ENCODE measurements around the gene CCL13. TPM values are rescaled to one million over a fixed set of nuclear protein-coding genes. Genes with fewer than 3 reads are reported as not detected.

Gene CCL13
- total and polyA plus RNA-seq, 12 donors, result 0.17 to 17.6 (median 2.0) TPM

GRCh38 chr17:34371405-34372100, 15.3 kb downstream of the CCL13 start:
- no peak for DNase-seq
- Histone ChIP-seq H3K4me1 (replicated peaks in 1 of 2) (no peaks in the 10 kb centered on the region), H3K27me3 (no peaks in the 10 kb centered on the region), H3K27ac (no peak overlapping the region), H3K36me3 (replicated peaks in 1 of 2) (no peaks in the 10 kb centered on the region), H3K4me3 (no peak overlapping the region), H3K9me3 (replicated peaks in 1 of 3) (no peaks in the 10 kb centered on the region)
- WGBS, 4 donors, result 83 to 96% (median 88%) methylated on average over 2 to 3 of the region's 3 CpGs
- TF ChIP-seq POLR2A (IDR thresholded peaks at IDR 0.05), result no peak
- no peak for TF ChIP-seq CTCF (IDR thresholded peaks at IDR 0.05)
- intact Hi-C loops (cut with DNase I), result no loop called here

GRCh38 chr17:34374457-34374856, 18.2 kb downstream of the CCL13 start:
- Histone ChIP-seq H3K4me3 (no peak overlapping the region), H3K27ac (no peak overlapping the region), H3K4me1 (replicated peaks in 1 of 2) (peaks cover 0 to 5% of the 10 kb centered on the region in 2 donors), H3K9me3 (replicated peaks in 1 of 3) (no peaks in the 10 kb centered on the region), H3K27me3 (no peaks in the 10 kb centered on the region), H3K36me3 (replicated peaks in 1 of 2) (no peaks in the 10 kb centered on the region)
- DNase-seq, result no peak
- WGBS, 4 donors, result 85 to 89% (median 89%) methylated on average over 5 of the region's 5 CpGs
- TF ChIP-seq POLR2A (IDR thresholded peaks at IDR 0.05), result no peak
- TF ChIP-seq CTCF (IDR thresholded peaks at IDR 0.05), result no peak
- intact Hi-C loops (cut with DNase I), result no loop called here

- Histone ChIP-seq H3K27ac (no peak overlapping the region), H3K27me3 (no peaks in the 10 kb centered on the region), H3K36me3 (replicated peaks in 1 of 2) (no peaks in the 10 kb centered on the region), H3K4me1 (replicated peaks in 1 of 2) (peaks cover 0 to 5% of the 10 kb centered on the region in 2 donors), H3K4me3 (no peak overlapping the region), H3K9me3 (replicated peaks in 1 of 3) (no peaks in the 10 kb centered on the region)
- TF ChIP-seq CTCF (IDR thresholded peaks at IDR 0.05) (no peak), POLR2A (IDR thresholded peaks at IDR 0.05) (no peak)
- intact Hi-C loops (cut with DNase I), result no loop called here
- 83 to 91% (median 86%) methylated on average over 11 of the region's 11 CpGs for WGBS, 4 donors
- no peak for DNase-seq
These were observed 19.2 kb downstream of the CCL13 start for GRCh38 chr17:34375426-34375997.

GRCh38 chr17:34377078-34377823, 21.0 kb downstream of the CCL13 start:
- no peak for DNase-seq
- Histone ChIP-seq H3K27ac (no peak overlapping the region), H3K36me3 (replicated peaks in 1 of 2) (no peaks in the 10 kb centered on the region), H3K9me3 (replicated peaks in 1 of 3) (no peaks in the 10 kb centered on the region), H3K4me1 (replicated peaks in 1 of 2) (peaks cover 0 to 5% of the 10 kb centered on the region in 2 donors), H3K27me3 (no peaks in the 10 kb centered on the region), H3K4me3 (no peak overlapping the region)
- no peak for TF ChIP-seq CTCF (IDR thresholded peaks at IDR 0.05)
- no peak for TF ChIP-seq POLR2A (IDR thresholded peaks at IDR 0.05)
- WGBS, 4 donors, result 82 to 91% (median 84%) methylated on average over 3 of the region's 3 CpGs
- intact Hi-C loops (cut with DNase I), result no loop called here

Data from adrenal gland (tissue), 12 donors.